Inflammatory macrophage (primary cell): ENCODE data around the gene CHCHD6.

Experiments used
- DNase-seq, 2 donors: peaks; one replicate each; pipeline ENCODE4 v3.0.0-alpha.2; 2020 to 2022

CHCHD6 gene

DNA sequence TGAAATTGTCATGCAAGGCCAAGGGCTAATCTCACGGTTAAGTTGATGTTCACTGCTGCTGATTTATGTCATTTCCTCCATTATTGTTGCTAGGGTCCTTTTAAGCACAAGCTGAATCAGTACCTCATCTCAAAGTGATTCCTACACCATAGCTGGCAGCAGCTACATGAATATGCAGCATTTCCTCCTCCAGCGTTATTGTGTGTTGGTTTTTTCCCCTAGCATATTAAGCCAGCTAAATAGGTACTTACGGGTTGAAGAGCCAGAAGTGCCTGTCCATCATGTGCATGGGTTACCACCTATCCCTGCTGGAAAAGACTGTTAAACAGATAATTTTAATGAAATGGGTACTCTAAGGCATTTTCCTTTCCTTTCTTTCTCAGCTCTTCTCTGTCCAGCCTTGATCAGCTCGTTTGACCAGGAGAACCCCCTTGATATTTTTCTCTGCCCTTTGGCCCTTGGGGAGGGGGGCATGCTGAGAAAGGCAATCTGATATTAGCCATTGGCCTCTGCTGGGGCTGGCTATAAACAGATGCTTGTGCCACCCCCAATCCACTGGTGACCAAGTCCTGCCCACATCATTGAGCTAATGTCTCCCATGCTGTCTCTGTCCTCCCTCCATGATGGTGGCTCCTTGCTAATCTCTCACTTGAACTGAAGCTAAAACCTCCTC lies 163.3 kb downstream of the CHCHD6 start:
- DNase-seq, result no peak

DNA sequence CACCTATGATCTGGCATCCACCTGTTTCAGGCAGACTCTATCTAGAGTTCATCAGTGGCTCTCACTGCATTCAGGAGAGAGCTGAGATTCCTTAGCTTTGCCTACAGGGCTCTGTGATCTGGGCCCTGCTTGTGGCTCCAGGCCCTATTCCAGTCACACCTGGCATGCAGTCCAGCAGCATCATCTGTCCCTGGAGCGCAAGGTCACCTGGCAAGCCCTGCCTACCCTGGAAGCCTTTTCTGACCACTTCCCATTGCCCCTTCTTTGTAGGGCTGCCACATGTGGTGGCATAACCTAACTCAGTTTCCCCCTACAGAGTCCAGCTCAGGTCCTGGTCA lies 163.8 kb downstream of the CHCHD6 start:
- no peak for DNase-seq

DNA sequence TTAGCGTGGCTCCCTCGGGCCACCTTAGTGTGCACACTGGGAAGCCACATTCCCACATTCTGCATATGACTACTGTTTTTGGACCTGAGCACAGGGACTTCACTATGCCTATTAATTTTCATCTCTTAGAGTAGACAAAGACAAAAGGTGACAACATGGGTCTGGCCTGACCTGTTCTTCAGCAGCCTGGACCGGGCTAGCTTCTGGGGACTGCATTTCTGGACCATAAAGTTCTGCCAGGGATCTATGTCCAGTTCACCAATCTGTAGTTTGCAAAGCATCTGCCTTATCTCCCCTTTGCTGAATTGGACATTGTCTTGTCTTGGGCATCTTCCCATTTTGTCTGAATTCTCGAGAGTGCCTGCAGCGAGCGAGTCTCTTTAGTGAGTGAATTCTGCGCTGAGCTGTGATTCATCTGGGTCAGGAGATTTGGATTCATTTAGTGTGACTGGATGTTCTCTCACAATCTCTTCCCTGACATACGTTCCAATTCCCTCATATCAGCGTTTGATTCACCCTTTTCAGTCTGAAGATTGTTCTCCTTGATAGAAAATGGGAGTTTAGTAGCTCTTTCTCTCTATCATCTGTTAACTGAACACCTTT lies 166.7 kb downstream of the CHCHD6 start:
- DNase-seq, result no peak

DNA sequence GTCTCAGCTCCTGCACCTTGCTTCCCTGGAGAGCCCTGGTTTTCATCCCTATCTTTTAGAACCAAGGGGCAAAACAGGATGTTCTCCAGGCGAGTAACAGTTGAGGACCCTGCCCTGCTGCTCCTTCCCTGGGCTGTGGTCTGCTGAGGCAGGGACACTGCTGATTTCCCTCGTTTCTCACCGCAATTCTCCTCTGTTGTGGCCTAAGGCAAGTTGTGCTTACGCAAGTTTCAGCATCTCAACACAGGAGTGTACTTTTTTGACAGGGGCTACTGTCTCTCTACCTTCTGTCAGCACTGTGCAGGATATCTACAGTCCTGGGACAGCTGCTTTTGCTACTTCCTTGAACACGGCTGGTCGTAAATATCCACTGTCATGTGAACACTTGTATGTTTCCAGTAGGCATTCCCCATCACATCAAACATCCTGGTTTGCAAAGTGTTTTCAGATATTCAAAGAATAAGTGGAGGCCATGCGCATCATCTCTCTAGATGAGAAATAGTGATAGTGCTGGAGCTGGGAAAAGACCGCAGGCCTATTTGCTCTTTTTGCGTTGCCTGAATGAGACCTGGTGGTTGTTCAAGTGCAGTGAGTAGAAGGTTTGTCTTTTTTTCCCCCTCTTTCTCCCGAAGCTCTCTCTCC lies 168.8 kb downstream of the CHCHD6 start:
- no peak for DNase-seq

DNA sequence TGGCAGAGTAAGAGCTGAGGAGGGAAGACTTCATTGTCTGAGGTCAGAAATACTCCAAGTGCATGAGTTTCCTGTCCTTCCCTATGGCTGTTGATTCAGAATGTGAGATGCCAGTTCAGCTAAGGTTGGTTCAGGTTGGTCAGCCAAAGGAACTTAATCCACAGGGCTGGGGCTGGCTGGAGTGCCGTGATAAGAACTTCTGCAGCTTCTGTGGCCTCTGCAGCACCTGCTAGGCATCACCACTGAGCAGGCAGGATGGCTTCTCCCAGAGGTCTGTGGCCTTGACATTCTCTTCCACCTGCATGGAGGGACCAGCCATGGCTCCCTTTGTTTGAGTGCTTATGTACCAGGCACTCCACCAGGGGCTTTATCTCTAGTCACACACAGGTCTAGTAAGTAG lies 169.4 kb downstream of the CHCHD6 start:
- DNase-seq, result no peak

DNA sequence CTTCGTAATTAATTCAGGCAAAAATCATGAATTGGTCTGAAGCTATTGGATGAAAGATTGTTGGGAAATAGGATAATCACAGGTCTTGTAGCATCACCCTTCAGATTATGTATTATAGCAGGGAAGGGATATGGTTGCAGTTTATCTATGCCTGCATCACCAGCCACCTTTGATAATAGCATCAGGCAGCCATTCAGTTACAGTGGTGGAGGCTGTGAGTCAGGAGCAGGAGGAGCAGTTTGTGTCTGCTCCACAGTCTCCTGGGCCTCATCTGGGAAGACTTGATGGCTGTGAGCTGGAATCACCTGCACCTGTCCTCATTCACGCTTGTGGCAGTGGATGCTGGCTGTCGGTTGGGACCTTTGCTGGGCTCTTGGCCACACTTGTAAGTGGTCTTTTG lies 174.6 kb downstream of the CHCHD6 start:
- DNase-seq, result no peak

DNA sequence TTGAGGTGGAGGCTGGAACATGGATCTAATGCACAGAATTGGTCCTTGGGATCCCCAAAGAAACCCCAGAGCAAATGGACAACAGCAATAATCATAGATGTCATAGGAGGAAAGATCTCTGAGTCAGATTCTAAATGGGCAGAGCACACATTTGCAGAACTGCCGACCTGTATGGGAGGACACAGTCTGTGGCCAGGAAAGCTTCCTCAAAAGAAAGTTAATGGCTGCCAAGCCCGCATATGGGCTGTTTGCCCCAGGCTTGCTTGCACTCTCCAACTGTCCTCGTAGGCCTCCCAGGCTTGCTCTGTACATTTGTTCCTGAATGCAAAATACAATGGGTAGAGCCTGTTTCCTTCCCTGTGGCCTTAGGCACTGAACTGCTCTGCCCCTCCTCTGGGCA lies 176.9 kb downstream of the CHCHD6 start:
- DNase-seq, result peak; percentile 27 to 37

DNA sequence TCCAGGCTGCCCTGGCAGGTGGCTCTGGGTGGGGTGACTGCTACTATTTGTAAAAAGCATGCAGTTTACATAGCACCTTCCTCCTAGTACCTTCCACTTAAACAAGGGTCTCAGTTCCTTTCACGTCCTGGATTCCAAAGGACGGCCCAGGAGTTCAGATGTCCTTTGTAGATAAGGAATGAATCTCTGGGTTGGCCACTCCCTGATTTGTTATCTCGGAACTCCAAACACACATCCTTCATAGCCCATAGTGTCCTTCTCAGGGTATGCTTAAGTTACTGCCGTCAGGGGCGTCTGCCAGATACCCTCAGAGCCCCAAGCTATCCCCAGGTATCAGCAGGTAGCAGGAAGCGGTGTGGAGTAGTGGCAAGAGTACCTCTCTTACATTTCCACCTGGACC lies 177.8 kb downstream of the CHCHD6 start:
- no peak for DNase-seq

DNA sequence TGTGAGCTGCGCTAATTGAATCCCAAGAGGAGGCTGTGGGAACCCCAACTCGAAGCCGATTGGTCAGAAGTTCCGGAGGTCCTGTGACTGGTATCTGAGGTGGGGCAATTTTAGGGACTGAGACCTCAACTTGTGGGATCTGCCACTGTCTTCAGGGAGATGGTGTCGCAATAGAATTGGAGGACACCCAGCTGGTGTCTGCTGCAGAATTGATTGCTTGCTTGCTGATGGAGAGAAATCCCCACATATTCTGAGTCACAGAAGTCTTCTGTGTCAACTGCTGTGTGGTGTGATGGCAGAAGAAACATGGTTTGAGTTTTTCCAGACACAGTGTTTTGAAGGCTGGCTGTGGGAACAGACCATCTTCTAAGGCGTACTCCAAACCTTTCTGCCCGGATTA lies 179.2 kb downstream of the CHCHD6 start:
- DNase-seq, result no peak

DNA sequence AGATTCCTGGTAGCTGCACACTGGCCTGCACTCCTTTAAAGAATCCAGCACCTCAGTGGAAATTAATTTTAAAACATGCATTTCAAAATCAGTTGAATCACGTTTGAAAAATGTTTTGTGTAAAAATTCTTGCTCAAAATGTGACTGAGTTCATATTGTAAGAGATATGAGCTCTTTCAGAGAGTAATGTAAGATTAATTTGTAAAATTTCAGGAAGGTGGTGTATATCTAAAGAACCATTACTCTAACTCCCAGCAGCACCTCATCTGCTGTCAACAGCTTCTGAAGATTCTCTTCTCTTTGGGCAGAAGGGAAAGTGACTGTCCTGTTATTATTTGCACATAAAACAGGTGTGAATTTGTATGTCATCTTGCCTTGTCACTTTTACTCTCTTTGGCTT lies 181.4 kb downstream of the CHCHD6 start:
- DNase-seq, result no peak

DNA sequence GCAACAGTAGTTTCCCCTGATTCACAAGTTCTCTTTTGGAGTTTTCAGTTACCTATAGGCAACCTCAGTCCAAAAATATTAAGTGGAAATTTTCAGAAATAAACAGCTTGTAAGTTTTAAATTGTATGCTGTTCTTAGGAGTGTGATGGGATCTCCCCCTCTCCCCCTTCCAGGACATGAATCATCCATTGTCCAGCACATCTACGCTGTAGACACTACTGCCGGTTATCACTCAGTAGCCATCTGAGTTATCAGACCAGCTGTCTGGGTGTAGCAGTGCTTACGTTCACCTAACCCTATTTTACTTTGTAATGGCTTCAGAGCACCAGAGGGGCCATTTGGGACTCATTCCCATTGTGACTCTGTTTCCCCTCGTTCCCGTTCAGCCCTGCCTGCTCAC lies 182.2 kb downstream of the CHCHD6 start:
- DNase-seq, result no peak

DNA sequence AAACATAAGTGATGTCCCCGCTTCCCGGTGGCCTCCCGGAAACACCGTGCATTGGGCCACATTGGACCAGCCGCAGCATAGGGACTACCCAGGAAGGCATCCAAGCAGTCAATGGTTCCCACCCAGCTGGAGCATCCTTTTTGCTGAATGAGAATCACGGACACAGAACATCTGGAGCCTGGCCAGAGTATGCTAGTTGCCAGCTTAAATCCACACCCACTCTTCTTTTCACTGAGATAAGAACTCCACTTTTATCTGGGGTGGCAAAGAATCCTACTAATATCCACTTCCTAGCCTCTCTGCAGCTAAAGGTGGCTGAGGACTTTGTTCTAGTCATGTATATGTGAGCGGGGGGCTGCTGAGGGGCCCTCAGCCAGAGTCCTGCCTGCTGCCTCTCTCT lies 183.6 kb downstream of the CHCHD6 start:
- DNase-seq, result no peak

DNA sequence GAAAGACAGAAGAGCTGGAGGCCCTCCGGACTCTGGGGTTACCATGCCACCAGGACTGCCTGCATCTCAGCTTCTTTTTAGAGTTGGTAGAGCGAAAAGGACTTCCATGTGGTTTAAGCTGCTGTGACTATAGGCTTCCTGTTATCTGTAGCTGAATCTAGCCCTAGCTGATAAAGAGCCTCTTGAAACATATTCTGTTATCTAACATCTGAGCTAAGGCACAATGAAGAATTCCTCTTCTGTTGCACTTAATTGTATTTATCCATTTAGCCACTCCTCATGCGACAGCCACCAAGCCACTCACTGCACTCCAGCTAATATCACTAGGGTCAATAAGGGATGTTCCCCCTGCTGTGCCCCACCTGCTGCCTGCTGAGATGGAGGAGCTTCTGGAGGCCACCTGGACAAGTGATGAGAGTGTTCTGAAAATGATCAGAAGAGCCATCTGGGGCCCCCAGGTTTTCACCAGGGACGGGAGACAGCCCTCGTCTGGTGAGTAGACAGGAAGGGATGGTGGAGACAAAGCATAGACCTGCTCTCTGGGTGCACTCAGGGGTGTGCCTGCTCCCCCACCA lies 184.2 kb downstream of the CHCHD6 start:
- no peak for DNase-seq

DNA sequence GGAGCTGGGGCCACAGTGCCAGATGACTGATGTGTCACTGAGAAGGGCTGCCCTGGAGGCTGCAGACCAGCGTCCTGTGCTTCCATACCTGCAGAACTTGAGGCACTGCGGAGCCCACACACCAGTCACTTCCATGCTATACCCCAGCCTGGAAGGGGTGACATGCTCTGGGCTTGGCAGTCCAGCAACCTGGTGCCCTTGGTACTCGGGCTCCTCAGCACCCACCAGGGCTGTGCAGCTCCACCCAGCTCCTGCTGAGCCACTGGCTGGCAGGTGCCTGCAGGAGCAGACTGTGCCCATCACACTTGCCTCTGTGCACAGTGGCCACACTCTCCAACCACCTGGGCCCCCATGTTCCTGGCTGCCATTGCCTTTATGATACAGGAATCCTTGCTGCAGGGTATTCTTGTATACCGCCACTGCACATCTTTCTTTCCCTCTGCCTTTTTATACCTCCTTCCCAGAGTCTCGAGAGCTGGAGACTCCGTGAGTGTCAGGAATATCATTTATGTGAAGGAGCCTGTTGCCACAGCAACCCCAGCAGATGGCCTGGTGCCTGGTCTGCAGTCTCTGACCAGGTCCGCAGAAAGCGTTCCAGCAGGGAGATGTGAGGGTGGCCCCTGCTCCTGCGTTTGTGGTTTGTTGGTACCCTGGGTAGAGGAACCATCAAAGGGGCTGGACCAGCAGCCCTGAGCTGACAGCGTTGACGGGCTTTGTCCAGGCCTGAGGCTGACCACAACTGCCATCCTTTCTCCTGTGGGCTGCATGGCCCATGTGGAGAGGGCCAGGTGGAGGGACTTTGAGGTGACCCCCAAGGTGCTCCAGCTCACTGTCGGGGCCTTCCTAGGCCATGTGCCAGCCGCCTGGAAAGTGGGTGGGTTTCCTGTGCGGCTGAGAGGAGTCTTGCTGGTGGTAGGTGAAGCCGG lies 185.5 kb downstream of the CHCHD6 start:
- DNase-seq, result no peak

DNA sequence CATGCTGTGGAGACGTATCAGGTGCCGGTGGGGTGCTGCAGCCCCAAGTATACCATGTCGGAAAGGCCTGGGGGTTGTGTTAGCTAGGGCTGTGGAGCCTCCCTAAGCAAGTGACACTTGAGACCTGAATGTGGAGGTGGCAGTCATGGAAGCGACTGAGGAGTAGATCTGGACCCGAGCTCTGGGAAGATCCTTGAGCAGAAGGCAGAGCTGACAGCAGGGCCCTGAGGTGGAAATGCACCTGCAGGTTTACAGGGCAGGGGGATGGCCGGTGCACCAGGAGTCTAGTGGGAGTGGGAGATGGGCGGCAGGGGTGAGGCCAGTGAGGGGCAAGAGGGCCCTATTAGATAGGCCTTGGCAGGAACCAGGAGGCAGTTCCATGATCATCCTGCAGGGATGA lies 187.1 kb downstream of the CHCHD6 start:
- no peak for DNase-seq

DNA sequence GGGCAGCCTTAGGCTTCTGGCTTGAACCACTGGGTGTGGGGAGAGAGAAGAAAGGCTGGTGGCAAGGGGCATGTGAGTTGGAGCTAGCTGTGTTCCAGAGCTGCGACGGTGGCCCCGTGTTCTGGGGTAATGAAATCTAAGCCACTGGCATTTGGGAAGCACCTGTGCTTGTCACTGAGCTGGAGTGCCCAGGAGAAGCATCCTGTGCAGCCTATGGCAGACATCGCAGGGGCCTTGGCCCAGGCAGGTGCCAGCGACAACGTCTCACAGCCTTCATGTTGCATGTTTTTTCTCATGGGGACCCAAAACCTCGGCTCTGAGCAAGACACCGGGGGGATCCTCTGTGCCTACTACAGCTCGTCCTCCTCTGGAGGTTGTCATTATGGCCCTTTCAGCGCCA lies 187.8 kb downstream of the CHCHD6 start:
- no peak for DNase-seq

DNA sequence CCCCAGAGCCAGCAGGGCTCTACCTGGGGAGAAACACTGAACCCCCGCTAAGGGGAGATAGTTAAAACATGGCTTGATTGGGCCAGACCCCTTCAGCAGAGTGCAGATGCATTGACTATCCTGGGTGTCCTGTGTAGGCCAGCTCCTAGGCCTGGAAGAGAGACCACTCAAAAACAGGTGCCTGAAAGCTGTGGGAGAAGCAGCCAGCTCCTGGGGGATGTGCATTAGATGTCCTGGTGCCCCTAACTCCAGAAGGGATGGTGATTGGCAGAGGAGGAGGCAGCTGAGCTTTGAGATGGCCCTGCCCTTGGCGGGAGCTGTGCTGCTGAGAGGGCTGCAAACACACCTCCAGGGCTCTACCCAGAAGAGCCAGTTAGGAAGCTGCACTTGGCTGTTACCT lies 189.6 kb downstream of the CHCHD6 start:
- DNase-seq, result no peak

DNA sequence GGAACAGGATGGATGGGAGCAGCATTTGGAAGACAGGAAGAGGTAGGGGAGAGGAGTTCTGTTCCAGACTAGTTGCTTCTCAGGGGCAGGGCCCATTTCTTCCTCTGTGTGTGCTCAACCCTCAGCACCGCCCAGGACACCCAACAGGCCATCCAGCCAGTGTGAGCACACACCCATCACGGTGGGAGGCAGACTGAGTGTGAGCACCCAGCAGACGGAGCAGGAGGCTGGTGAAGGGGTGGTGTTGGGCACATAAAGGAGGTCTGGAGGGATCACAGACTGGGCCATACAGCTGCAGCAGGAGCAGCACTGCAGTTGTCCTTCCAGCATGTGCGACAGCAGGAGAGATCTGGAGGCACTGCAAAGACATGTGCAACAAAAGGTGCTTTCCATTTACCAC lies 190.4 kb downstream of the CHCHD6 start:
- no peak for DNase-seq

DNA sequence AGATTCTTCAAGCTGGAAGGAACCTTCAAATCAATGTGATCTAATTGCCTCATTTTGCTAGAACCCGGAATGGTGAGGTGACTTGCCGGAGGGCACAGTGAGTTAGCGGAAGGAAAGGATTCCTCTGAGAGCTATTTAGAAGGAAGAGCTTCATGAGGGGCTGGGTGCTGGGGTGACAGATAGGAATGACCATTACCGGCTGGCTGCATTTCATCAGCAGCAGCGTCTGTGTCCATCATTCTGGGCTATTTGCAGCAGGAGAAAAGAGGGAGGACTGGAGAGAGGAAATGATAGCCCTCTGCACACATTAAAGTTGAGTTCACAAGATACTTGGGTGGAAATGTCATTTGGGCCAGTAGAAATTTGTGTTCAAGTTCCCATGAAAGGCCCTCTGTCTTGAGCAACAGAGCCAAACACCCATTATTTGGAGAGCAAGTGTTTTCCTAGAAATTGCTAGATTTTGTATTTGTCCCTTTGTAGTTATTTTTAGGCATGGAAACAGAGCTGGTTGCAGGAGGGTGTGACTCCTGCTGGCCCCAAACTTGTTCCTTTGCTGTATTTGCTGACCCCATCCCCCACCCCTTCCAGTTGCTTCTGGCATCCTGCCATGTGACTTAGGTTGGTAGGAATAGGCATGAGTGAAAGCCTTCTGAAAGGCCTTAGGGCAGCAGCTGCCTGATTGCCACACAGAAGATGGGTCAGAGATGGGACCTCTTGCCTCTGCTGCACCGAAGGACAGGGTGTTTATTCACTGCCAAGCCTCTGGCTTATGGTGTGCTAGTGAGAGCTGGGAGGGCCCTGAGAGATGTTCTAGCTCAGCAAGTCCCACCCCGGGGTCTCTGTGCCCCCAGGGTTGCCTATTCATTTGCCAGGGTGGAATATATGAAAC lies 191.4 kb downstream of the CHCHD6 start:
- no peak for DNase-seq

DNA sequence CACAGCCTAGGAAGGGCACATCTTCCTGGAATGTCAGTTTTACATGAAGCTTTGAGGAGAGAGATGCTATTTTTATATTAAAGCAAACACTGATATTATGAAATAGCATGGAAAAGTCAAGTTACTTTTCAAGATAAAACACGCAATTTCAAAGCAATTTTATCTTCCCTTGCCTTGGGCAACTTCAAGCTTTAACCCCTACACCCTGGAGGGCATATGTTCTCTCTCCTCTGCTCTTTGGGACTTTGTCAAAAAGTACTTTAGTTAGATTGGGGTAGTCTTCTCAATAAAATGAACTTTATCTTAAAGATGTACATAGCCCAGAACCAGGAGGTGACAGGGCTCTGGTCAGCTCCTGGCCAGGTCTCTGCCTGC lies 192.0 kb downstream of the CHCHD6 start:
- DNase-seq, result no peak

DNA sequence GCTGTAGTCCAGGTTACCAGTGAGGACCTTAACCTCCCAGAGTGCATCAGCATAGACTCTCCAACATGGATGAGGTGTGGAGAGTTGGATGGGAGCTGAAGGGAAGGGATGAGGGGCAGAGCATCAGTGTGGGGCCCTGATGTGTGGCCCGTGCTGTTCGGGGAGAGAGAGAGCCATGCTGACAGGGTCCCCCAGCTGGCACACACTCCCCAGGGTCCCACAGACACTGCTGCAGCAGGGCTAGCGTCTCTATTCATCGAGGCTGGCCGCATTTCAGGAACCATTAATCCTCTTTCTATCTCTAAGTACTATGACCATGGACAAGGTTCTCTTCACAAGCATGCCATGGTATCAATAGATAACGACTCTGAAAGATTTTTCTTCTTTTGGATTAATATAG lies 192.9 kb downstream of the CHCHD6 start:
- no peak for DNase-seq

DNA sequence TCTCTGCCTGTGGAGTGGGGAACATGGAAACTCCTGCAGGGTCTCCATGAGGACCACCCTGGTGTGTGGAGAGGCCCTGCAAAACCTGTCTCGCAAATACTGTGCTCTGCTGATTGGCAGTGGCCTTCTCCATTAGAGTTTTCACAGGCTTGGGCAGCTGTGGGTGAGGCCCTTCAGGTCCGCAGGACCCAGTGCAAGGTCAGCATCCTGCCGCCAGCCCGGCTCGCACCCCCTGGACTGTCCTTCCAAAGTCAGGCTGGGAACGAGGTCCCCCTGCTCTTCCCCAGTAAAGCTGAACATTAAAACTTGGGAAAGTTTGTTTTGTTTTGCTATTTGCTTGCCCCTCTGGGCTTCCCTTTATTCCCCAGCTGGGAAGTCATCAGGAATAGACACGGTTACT lies 193.9 kb downstream of the CHCHD6 start:
- no peak for DNase-seq
